ENCODE data around the gene LINC00632. TPM values are rescaled to one million over a fixed set of nuclear protein-coding genes. Genes with fewer than 3 reads are reported as not detected.
"Not testable (repeated sequence)": the region's sequence is repeated elsewhere in the genome, so short reads cannot be mapped to it uniquely, and the experiment has no call there.

Gene LINC00632
- total and polyA plus RNA-seq, 9 donors = 1.8 to 72.9 (median 21.8) TPM

DNA sequence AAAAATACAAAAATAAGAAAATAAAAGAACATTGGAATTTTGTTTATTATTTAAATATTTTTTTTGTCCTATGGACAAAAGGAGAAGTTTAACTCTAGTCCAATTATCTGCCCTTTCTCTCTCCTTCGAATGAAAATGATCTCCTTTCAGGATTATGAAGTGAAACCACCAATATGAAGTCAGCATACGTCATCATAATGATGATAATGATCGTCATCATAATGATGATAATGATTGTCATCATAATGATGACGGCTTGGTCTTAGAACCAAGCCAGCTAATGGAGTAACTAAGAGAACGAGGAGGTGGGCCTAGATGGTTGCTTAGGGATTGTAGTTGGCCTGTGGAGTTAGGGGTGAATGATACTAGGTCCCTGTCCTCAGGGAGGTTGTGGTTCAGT, 21.9 kb upstream of the LINC00632 start:
- intact Hi-C loops (cut with DNase I) = no loop called here
- H3K4me3 ChIP-seq = no peak overlapping the region
- no peaks in the 10 kb centered on the region for H3K4me1 ChIP-seq (ENCODE audit: insufficient read depth)
- no peak overlapping the region for H3K27ac ChIP-seq
- no peaks in the 10 kb centered on the region for H3K36me3 ChIP-seq
- H3K27me3 ChIP-seq = no peaks in the 10 kb centered on the region
- H3K9me3 ChIP-seq = no peaks in the 10 kb centered on the region
- WGBS, 3 donors = 69 to 75% (median 74%) methylated on average over 5 of the region's 5 CpGs
- TF ChIP-seq POLR2A (IDR thresholded peaks at IDR 0.05) (no peak), EP300 (IDR thresholded peaks at IDR 0.05) (no peak)
- TF ChIP-seq, protein P1, sequence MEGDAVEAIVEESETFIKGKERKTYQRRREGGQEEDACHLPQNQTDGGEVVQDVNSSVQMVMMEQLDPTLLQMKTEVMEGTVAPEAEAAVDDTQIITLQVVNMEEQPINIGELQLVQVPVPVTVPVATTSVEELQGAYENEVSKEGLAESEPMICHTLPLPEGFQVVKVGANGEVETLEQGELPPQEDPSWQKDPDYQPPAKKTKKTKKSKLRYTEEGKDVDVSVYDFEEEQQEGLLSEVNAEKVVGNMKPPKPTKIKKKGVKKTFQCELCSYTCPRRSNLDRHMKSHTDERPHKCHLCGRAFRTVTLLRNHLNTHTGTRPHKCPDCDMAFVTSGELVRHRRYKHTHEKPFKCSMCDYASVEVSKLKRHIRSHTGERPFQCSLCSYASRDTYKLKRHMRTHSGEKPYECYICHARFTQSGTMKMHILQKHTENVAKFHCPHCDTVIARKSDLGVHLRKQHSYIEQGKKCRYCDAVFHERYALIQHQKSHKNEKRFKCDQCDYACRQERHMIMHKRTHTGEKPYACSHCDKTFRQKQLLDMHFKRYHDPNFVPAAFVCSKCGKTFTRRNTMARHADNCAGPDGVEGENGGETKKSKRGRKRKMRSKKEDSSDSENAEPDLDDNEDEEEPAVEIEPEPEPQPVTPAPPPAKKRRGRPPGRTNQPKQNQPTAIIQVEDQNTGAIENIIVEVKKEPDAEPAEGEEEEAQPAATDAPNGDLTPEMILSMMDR (IDR thresholded peaks at IDR 0.05) = no peak
- DNase-seq = no peak

- WGBS, 3 donors = 73 to 83% (median 73%) methylated on average over 4 of the region's 4 CpGs
- H3K9me3 ChIP-seq; H3K27ac ChIP-seq; H3K4me3 ChIP-seq; H3K36me3 ChIP-seq; H3K27me3 ChIP-seq; DNase-seq; H3K4me1 ChIP-seq (ENCODE audit: insufficient read depth): not testable (repeated sequence)
- intact Hi-C loops (cut with DNase I) = loop anchor here in 1 of 4 donors (10.0 kb wide), 1 partner anchor 213 kb away; no protein-coding TSS in a partner anchor
Observed at GRCh38 chrX:140691596-140691995, 18.0 kb upstream of the LINC00632 start.

DNA sequence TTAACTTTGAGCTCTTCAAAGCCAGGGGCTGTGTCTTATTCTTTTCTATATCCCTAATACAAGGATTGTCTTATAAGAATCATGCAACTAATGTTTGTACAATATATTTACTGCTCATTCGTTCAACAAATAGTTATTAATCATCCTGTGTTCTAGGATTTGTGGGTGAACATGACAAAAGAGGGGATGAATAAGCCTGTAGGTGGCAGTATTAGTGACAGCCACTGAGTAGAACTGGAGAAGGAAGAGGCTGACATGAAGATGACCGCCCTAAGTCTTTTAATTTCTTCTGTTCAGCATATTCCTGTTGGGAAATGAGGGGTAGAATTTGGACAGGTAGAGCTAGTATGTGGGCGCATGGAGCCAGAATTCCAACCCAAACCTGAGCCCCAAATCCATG, 11.9 kb upstream of the LINC00632 start:
- intact Hi-C loops (cut with DNase I) = loop anchor here in 1 of 4 donors (10.0 kb wide), 1 partner anchor 207 kb away; no protein-coding TSS in a partner anchor
- TF ChIP-seq POLR2A (IDR thresholded peaks at IDR 0.05) (no peak), EP300 (IDR thresholded peaks at IDR 0.05) (no peak)
- TF ChIP-seq, protein P1 (IDR thresholded peaks at IDR 0.05) = no peak
- no peaks in the 10 kb centered on the region for H3K9me3 ChIP-seq
- 59 to 64% (median 61%) methylated on average over 3 of the region's 3 CpGs for WGBS, 3 donors
- no peaks in the 10 kb centered on the region for H3K27me3 ChIP-seq
- no peaks in the 10 kb centered on the region for H3K36me3 ChIP-seq
- H3K27ac ChIP-seq = no peak overlapping the region
- no peaks in the 10 kb centered on the region for H3K4me1 ChIP-seq (ENCODE audit: insufficient read depth)
- H3K4me3 ChIP-seq = no peak overlapping the region
- no peak for DNase-seq

DNA sequence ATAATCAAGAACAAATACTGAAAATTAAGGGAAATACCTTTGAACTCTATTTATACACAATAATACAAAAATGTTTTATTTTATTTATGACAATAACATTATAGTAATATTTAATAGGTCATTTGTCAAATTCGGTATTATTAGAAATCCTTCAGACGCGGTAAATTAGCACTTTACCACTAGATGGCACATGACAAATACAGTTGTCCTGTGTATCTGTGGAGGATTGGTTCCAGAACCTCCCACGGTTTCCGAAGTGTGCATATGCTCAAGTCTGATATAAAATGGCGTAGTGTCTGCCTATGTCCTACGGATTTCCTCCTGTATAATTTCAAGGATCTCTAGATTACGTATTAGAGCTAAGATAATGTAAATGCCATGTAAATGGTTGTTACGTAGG, 8.1 kb upstream of the LINC00632 start:
- Histone ChIP-seq H3K36me3 (no peaks in the 10 kb centered on the region), H3K9me3 (no peaks in the 10 kb centered on the region), H3K27ac (no peak overlapping the region), H3K4me3 (no peak overlapping the region), H3K4me1 (ENCODE audit: insufficient read depth) (no peaks in the 10 kb centered on the region), H3K27me3 (no peaks in the 10 kb centered on the region)
- intact Hi-C loops (cut with DNase I) = loop anchor here in 1 of 4 donors (5.0 kb wide), 1 partner anchor 49 kb away; no protein-coding TSS in a partner anchor
- DNase-seq = no peak
- TF ChIP-seq EP300 (IDR thresholded peaks at IDR 0.05) (no peak), POLR2A (IDR thresholded peaks at IDR 0.05) (no peak)
- TF ChIP-seq, protein P1 (IDR thresholded peaks at IDR 0.05) = no peak
- 34 to 38% (median 37%) methylated on average over 9 of the region's 9 CpGs for WGBS, 3 donors

DNA sequence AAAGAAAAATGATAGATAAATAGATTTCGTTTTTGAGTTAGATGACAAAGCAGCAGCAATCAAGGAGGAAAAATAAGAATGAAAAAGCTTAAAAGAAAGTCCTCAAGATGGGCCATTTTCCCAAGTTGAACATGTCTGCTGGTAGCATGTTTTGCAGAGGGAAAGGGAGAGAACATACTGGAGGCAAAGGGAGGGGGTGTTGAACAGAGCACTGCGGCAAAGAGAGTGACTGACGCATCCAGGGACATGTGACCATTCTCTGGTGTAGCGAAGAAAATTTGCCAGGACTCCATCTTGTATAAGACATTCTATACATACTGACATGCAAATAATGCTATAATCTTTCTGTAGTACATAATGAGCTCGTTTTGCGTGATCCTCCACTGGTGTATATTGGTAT, 1.2 kb downstream of the LINC00632 start:
- no peak for DNase-seq
- intact Hi-C loops (cut with DNase I) = no loop called here

More for the DNA sequence above, 1.2 kb downstream of the LINC00632 start:
- Histone ChIP-seq H3K4me1 (ENCODE audit: insufficient read depth) (no peaks in the 10 kb centered on the region), H3K9me3 (no peaks in the 10 kb centered on the region), H3K36me3 (no peaks in the 10 kb centered on the region), H3K27ac (no peak overlapping the region), H3K27me3 (no peaks in the 10 kb centered on the region), H3K4me3 (no peak overlapping the region)
- 46 to 58% (median 52%) methylated on average over 6 of the region's 6 CpGs for WGBS, 3 donors
- TF ChIP-seq POLR2A (IDR thresholded peaks at IDR 0.05) = no peak
- TF ChIP-seq, protein P1 (IDR thresholded peaks at IDR 0.05) = no peak
- TF ChIP-seq EP300 (IDR thresholded peaks at IDR 0.05) = no peak
